GM21825 (cell line): ENCODE results near the gene CKMT2.

Experiments used
- ATAC-seq: cut with Tn5 transposase; IDR thresholded peaks from one replicate; pipeline ENCODE4 v1.9.1; 2021; ENCODE audit warnings: mild to moderate bottlenecking, moderate library complexity; ENCODE audit not compliant: unreplicated experiment

The CKMT2 gene

GRCh38 chr5:81214848-81215247, 18.3 kb upstream of the CKMT2 start:
- no peak for ATAC-seq

GRCh38 chr5:81216152-81216551, 17.0 kb upstream of the CKMT2 start:
- ATAC-seq, result no peak

- no peak for ATAC-seq
These were observed 13.7 kb upstream of the CKMT2 start for GRCh38 chr5:81219389-81219788.

- no peak for ATAC-seq
These were observed 10.8 kb upstream of the CKMT2 start for GRCh38 chr5:81222285-81222684.

GRCh38 chr5:81225463-81225862, 7.7 kb upstream of the CKMT2 start:
- ATAC-seq, result no peak

- ATAC-seq, result no peak
These were observed 6.8 kb upstream of the CKMT2 start for GRCh38 chr5:81226286-81226685.

GRCh38 chr5:81226949-81227348, 6.2 kb upstream of the CKMT2 start:
- ATAC-seq, result no peak

- no peak for ATAC-seq
These were observed 5.0 kb upstream of the CKMT2 start for GRCh38 chr5:81228084-81228483.

GRCh38 chr5:81230416-81230815, 2.7 kb upstream of the CKMT2 start:
- no peak for ATAC-seq

GRCh38 chr5:81232464-81233079, 550 bp upstream of the CKMT2 start:
- ATAC-seq, result no peak

GRCh38 chr5:81234299-81234698, 1.2 kb downstream of the CKMT2 start:
- ATAC-seq, result no peak

GRCh38 chr5:81234801-81235200, 1.7 kb downstream of the CKMT2 start:
- no peak for ATAC-seq

- no peak for ATAC-seq
These were observed 2.4 kb downstream of the CKMT2 start for GRCh38 chr5:81235287-81236072.

GRCh38 chr5:81238460-81238859, 5.3 kb downstream of the CKMT2 start:
- no peak for ATAC-seq

- no peak for ATAC-seq
These were observed 6.5 kb downstream of the CKMT2 start for GRCh38 chr5:81239613-81240012.

GRCh38 chr5:81241001-81241400, 7.9 kb downstream of the CKMT2 start:
- ATAC-seq, result no peak

GRCh38 chr5:81241961-81242648, 9.0 kb downstream of the CKMT2 start:
- no peak for ATAC-seq

GRCh38 chr5:81242906-81243436, 9.8 kb downstream of the CKMT2 start:
- ATAC-seq, result no peak

- ATAC-seq, result no peak
These were observed 11.3 kb downstream of the CKMT2 start for GRCh38 chr5:81244451-81244850.

- ATAC-seq, result no peak
These were observed 12.7 kb downstream of the CKMT2 start for GRCh38 chr5:81245871-81246235.

GRCh38 chr5:81246697-81247096, 13.6 kb downstream of the CKMT2 start:
- no peak for ATAC-seq

- ATAC-seq, result no peak
These were observed 14.4 kb downstream of the CKMT2 start for GRCh38 chr5:81247441-81247972.
